BE2C (cell line): ENCODE results near the gene SLC26A9.

ENCODE experiments used
- DNase-seq: peaks from one replicate; pipeline ENCODE4 v3.0.0-alpha.2; 2020
- H3K27me3 ChIP-seq: fragments of 250-450 bp; sonication (Bioruptor Pico); 2 replicates; pipeline ENCODE4 v1.5.1; 2020; ENCODE audit warnings: mild to moderate bottlenecking
- H3K36me3 ChIP-seq: fragments of 250-450 bp; sonication (Bioruptor Pico); 2 replicates; pipeline ENCODE4 v1.5.1; 2020; ENCODE audit warnings: mild to moderate bottlenecking
- H3K4me1 ChIP-seq: fragments of 250-450 bp; sonication (Bioruptor Pico); 2 replicates; pipeline ENCODE4 v1.5.1; 2020
- H3K4me3 ChIP-seq: 2 replicates; pipeline ENCODE4 v1.5.1; 2011; ENCODE audit warnings: low read depth, low read length
- H3K9me3 ChIP-seq: fragments of 250-450 bp; sonication (Bioruptor Pico); 2 replicates; pipeline ENCODE4 v1.5.1; 2020
- CTCF ChIP-seq: IDR thresholded peaks from 2 replicates; pipeline ENCODE4 v1.5.1; 2012; ENCODE audit warnings: mild to moderate bottlenecking, low read depth, low read length

SLC26A9 gene

GRCh38 chr1:205951746-205952145 is 8.5 kb upstream of the SLC26A9 start:
- DNase-seq, result no peak
- TF ChIP-seq CTCF, result no peak
- Histone ChIP-seq H3K9me3 (no peaks in the 10 kb centered on the region), H3K4me3 (no peak overlapping the region), H3K36me3 (no peaks in the 10 kb centered on the region), H3K4me1 (no peaks in the 10 kb centered on the region), H3K27me3 (peaks cover 17% of the 10 kb centered on the region)

- no peak for TF ChIP-seq CTCF
- no peak overlapping the region for H3K4me3 ChIP-seq
- H3K36me3 ChIP-seq, result no peaks in the 10 kb centered on the region
- H3K27me3 ChIP-seq, result peaks cover 17% of the 10 kb centered on the region
- H3K9me3 ChIP-seq, result no peaks in the 10 kb centered on the region
- no peak for DNase-seq
- no peaks in the 10 kb centered on the region for H3K4me1 ChIP-seq
Observed at GRCh38 chr1:205950826-205951549, 7.7 kb upstream of the SLC26A9 start.

DNA sequence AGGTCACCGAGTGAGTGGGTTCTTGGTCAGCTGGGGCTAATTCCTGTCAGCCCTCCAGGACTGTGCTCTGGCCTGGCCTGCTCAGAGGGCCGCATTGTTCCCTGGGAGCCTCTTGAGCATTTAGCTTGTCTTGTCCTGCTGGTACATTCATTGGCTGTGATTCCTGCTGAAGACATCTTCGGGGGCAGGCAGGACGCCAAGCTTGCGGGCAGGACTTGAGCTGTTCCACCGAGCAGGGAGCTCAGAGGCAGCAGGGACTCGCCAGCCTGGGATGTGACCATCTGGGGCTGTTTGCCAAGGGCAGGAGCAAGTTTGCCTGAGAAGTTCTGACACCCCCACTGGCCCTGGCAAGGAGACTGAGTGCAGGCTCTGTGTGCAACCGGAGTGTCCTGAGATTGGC is 7.0 kb upstream of the SLC26A9 start:
- H3K9me3 ChIP-seq, result no peaks in the 10 kb centered on the region
- no peaks in the 10 kb centered on the region for H3K4me1 ChIP-seq
- no peak for TF ChIP-seq CTCF
- peaks cover 19% of the 10 kb centered on the region for H3K27me3 ChIP-seq
- no peak overlapping the region for H3K4me3 ChIP-seq
- DNase-seq, result no peak
- no peaks in the 10 kb centered on the region for H3K36me3 ChIP-seq

DNA sequence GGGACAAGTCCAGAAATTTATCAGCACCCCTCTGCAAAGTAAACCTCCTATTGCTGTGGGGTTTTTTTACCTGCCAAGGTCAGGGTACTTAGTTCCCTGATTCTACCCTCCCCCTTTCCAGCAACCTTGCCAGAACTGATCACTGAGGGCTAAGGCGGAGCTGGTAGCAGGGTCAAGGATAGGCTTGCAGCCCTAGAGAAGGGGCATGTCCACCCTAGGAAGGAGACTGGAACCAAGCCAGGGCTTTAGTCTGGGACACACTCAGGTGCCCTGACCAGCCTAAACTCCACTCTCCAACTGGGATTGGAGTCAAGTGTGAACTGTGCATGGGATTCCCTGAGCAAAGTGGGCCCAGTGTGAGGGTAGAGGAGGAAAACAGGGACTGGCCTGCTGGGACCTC is 6.5 kb upstream of the SLC26A9 start:
- H3K36me3 ChIP-seq, result no peaks in the 10 kb centered on the region
- H3K4me3 ChIP-seq, result no peak overlapping the region
- no peaks in the 10 kb centered on the region for H3K4me1 ChIP-seq
- no peak for TF ChIP-seq CTCF
- H3K9me3 ChIP-seq, result no peaks in the 10 kb centered on the region
- peaks cover 19% of the 10 kb centered on the region for H3K27me3 ChIP-seq
- no peak for DNase-seq

- DNase-seq, result no peak
Observed at GRCh38 chr1:205948886-205949285, 5.6 kb upstream of the SLC26A9 start.

More at GRCh38 chr1:205948886-205949285, 5.6 kb upstream of the SLC26A9 start:
- peaks cover 16% of the 10 kb centered on the region for H3K27me3 ChIP-seq
- H3K9me3 ChIP-seq, result no peaks in the 10 kb centered on the region
- no peak overlapping the region for H3K4me3 ChIP-seq
- no peak for TF ChIP-seq CTCF
- H3K4me1 ChIP-seq, result no peaks in the 10 kb centered on the region
- no peaks in the 10 kb centered on the region for H3K36me3 ChIP-seq
